Colonic mucosa (tissue), 4 donors: Measurements from ENCODE around the gene PPM1F. TPM values are rescaled to one million over a fixed set of nuclear protein-coding genes. Genes with fewer than 3 reads are reported as not detected.
"Not testable (repeated sequence)": the region's sequence is repeated elsewhere in the genome, so short reads cannot be mapped to it uniquely, and the experiment has no call there.

ENCODE experiments used
- DNase-seq: peaks from one replicate; pipeline ENCODE4 v3.0.0-alpha.2; 2020
- H3K27ac ChIP-seq: fragments of 200-600 bp; one replicate; pipeline ENCODE4 v1.8.0; 2021
- H3K27me3 ChIP-seq: fragments of 200-600 bp; one replicate; pipeline ENCODE4 v1.8.0; 2021
- H3K36me3 ChIP-seq: fragments of 200-600 bp; one replicate; pipeline ENCODE4 v1.8.0; 2021
- H3K4me1 ChIP-seq: fragments of 200-600 bp; one replicate; pipeline ENCODE4 v1.8.0; 2021; ENCODE audit warnings: mild to moderate bottlenecking
- H3K4me3 ChIP-seq: fragments of 200-600 bp; one replicate; pipeline ENCODE4 v1.8.0; 2021
- H3K9ac ChIP-seq, 2 donors: one replicate each; pipeline ENCODE4 v1.7.0; 2013; ENCODE audit warnings: control low read depth in 2 of 2, low read depth in 2 of 2, low read length in 2 of 2
- H3K9me3 ChIP-seq: fragments of 200-600 bp; one replicate; pipeline ENCODE4 v1.8.0; 2021
- CTCF ChIP-seq: fragments of 200-600 bp; IDR thresholded peaks from one replicate; pipeline ENCODE4 v1.8.0; 2022; ENCODE audit warnings: antibody characterized with exemption, mild to moderate bottlenecking
- intact Hi-C: fragments of 100-400 bp; cut with DNase I; formaldehyde crosslinking; loops from one replicate; pipeline ENCODE4 v1.14.1; 2022
- total RNA-seq, 2 donors: library from RNA; stranded (reverse); fragmentation: NEBNext Ultra II Directional in 1 of 2; extraction: Animal tissue kit (Norgen Biotek cat#: 25700) in 1 of 2; gene quantifications; one replicate each; pipeline ENCODE4 v1.2.1, GENCODE V29; 2021
- donor health status: healthy.
- donor health status: DM: no; HTN: no; CAD: no.
- donor health status: DM: no; HTN: no; CAD: no.

PPM1F gene
- total RNA-seq, 2 donors from 2014 or later, result 9.5 to 15.3 TPM

GRCh38 chr22:21916309-21916918 lies 36.2 kb downstream of the PPM1F start:
- TF ChIP-seq CTCF, result no peak
- Histone ChIP-seq H3K36me3 (no peaks in the 10 kb centered on the region), H3K9me3 (no peaks in the 10 kb centered on the region), H3K4me1 (no peaks in the 10 kb centered on the region), H3K27ac (no peak overlapping the region), H3K27me3 (no peaks in the 10 kb centered on the region), H3K9ac (no peak overlapping the region), H3K4me3 (no peak overlapping the region)
- intact Hi-C loops, result no loop called here
- DNase-seq, result no peak

- TF ChIP-seq CTCF, result no peak
- Histone ChIP-seq H3K36me3 (no peaks in the 10 kb centered on the region), H3K27me3 (no peaks in the 10 kb centered on the region), H3K4me1 (no peaks in the 10 kb centered on the region), H3K27ac (no peak overlapping the region), H3K9me3 (no peaks in the 10 kb centered on the region), H3K4me3 (no peak overlapping the region), H3K9ac (no peak overlapping the region)
- intact Hi-C loops, result no loop called here
- no peak for DNase-seq
Observed at GRCh38 chr22:21915624-21916308, 36.9 kb downstream of the PPM1F start.

- H3K9me3 ChIP-seq, H3K4me3 ChIP-seq, H3K9ac ChIP-seq, H3K36me3 ChIP-seq, H3K27me3 ChIP-seq, H3K4me1 ChIP-seq, H3K27ac ChIP-seq, intact Hi-C loops, DNase-seq: not testable (repeated sequence)
Observed at GRCh38 chr22:21914033-21914642, 38.5 kb downstream of the PPM1F start.

- H3K4me3 ChIP-seq, intact Hi-C loops, H3K4me1 ChIP-seq, H3K27ac ChIP-seq, DNase-seq, H3K36me3 ChIP-seq, H3K9me3 ChIP-seq, H3K9ac ChIP-seq, H3K27me3 ChIP-seq: not testable (repeated sequence)
Observed at GRCh38 chr22:21910367-21910766, 42.3 kb downstream of the PPM1F start.

- intact Hi-C loops, result no loop called here
- H3K4me1 ChIP-seq, result no peaks in the 10 kb centered on the region
- DNase-seq, result no peak
Observed at GRCh38 chr22:21909871-21910270, 42.8 kb downstream of the PPM1F start.

More at GRCh38 chr22:21909871-21910270, 42.8 kb downstream of the PPM1F start:
- TF ChIP-seq CTCF, result no peak
- no peaks in the 10 kb centered on the region for H3K27me3 ChIP-seq
- H3K9ac ChIP-seq, result no peak overlapping the region
- H3K9me3 ChIP-seq, result no peaks in the 10 kb centered on the region
- no peaks in the 10 kb centered on the region for H3K36me3 ChIP-seq
- H3K4me3 ChIP-seq, result no peak overlapping the region
- H3K27ac ChIP-seq, result no peak overlapping the region
